ENCODE data around the gene MACC1. TPM values are rescaled to one million over a fixed set of nuclear protein-coding genes. Genes with fewer than 3 reads are reported as not detected.

The MACC1 gene
- total RNA-seq, 3 donors from 2014 or later (not counting 1 experiment from before 2014, with no cell fraction given): 0.09 to 0.45 (median 0.26) TPM

- H3K4me1 Mint-ChIP-seq: no peaks in the 10 kb centered on the region
- WGBS (ENCODE audit: insufficient coverage): 100% methylated on average over 1 of the region's 3 CpGs
- no peak overlapping the region for H3K27ac Mint-ChIP-seq
- H3K4me3 Mint-ChIP-seq: no peak overlapping the region
- peaks cover 0 to 2% of the 10 kb centered on the region in 2 donors for H3K9me3 Mint-ChIP-seq
- no peaks in the 10 kb centered on the region for H3K9me3 ChIP-seq (ENCODE audit: control insufficient read depth, insufficient read depth, low read length)
- ATAC-seq (no peak), DNase-seq (no peak)
- intact Hi-C loops (cut with micrococcal nuclease): no loop called here
- H3K27me3 Mint-ChIP-seq (ENCODE audit: low read depth in 2 of 2): no peaks in the 10 kb centered on the region
- H3K4me1 ChIP-seq (ENCODE audit: control insufficient read depth, insufficient read depth, low read length): no peaks in the 10 kb centered on the region
- no peak for TF ChIP-seq CTCF (IDR thresholded peaks at IDR 0.05)
- H3K36me3 ChIP-seq (ENCODE audit: control insufficient read depth, insufficient read depth, low read length): no peaks in the 10 kb centered on the region
- no peak overlapping the region for H3K4me3 ChIP-seq (ENCODE audit: low read length)
- H3K27me3 ChIP-seq (ENCODE audit: control insufficient read depth, insufficient read depth, low read length): no peaks in the 10 kb centered on the region
- no peaks in the 10 kb centered on the region for H3K36me3 Mint-ChIP-seq
- H3K27ac ChIP-seq (ENCODE audit: low read length): no peak overlapping the region
These were observed 72.4 kb downstream of the MACC1 start for GRCh38 chr7:20144801-20145200.

DNA sequence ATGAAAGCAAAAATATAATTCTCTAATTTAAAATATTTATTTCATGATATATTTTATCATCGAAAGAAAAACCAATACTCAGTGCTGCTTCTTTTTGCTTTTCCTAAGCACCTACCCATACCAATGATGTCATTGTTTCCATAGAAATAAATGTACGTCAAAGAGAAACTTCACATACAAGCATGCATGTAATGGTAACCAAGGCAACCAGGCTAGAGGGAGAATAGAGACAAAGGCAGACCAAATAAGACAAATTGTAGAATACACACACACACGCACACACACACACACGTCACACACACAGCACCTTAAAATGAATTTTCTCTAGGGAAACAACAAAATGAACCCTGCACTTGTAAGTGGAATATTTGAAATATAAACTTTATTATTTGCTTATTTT, 75.5 kb downstream of the MACC1 start:
- no peak for TF ChIP-seq CTCF (IDR thresholded peaks at IDR 0.05)
- 85% methylated on average over 2 of the region's 4 CpGs for WGBS (ENCODE audit: insufficient coverage)
- no peak overlapping the region for H3K4me3 Mint-ChIP-seq
- Histone ChIP-seq H3K27ac (ENCODE audit: low read length) (no peak overlapping the region), H3K4me3 (ENCODE audit: low read length) (no peak overlapping the region), H3K9me3 (ENCODE audit: control insufficient read depth, insufficient read depth, low read length) (no peaks in the 10 kb centered on the region), H3K27me3 (ENCODE audit: control insufficient read depth, insufficient read depth, low read length) (no peaks in the 10 kb centered on the region), H3K36me3 (ENCODE audit: control insufficient read depth, insufficient read depth, low read length) (no peaks in the 10 kb centered on the region), H3K4me1 (ENCODE audit: control insufficient read depth, insufficient read depth, low read length) (no peaks in the 10 kb centered on the region)
- H3K9me3 Mint-ChIP-seq: peaks cover 0 to 2% of the 10 kb centered on the region in 2 donors
- DNase-seq: no peak
- no peaks in the 10 kb centered on the region for H3K4me1 Mint-ChIP-seq
- H3K36me3 Mint-ChIP-seq: no peaks in the 10 kb centered on the region
- H3K27ac Mint-ChIP-seq: no peak overlapping the region
- no peaks in the 10 kb centered on the region for H3K27me3 Mint-ChIP-seq (ENCODE audit: low read depth in 2 of 2)
- no peak for ATAC-seq
- intact Hi-C loops (cut with micrococcal nuclease): no loop called here

DNA sequence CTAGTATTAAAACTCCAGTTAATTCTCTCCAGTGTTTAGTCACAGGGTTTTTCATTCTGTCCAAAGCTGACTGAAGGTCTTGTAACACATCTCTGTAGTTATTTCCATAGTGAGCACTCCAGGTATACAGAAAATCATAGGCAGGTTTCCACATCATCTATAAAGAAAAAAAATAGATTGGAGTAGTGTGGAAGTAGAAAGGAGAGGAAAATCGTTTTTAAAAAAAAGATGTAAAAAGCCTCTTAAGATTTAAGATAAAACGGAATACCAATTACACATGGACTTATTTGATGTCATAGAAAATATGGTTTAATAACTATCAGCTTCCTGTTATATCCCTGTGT, 76.2 kb downstream of the MACC1 start:
- no peak for TF ChIP-seq CTCF (IDR thresholded peaks at IDR 0.05)
- intact Hi-C loops (cut with micrococcal nuclease): no loop called here
- Mint-ChIP-seq H3K4me1 (no peaks in the 10 kb centered on the region), H3K4me3 (no peak overlapping the region), H3K9me3 (peaks cover 0 to 2% of the 10 kb centered on the region in 2 donors), H3K36me3 (no peaks in the 10 kb centered on the region), H3K27ac (no peak overlapping the region), H3K27me3 (ENCODE audit: low read depth in 2 of 2) (no peaks in the 10 kb centered on the region)
- ATAC-seq: no peak
- Histone ChIP-seq H3K27me3 (ENCODE audit: control insufficient read depth, insufficient read depth, low read length) (no peaks in the 10 kb centered on the region), H3K4me1 (ENCODE audit: control insufficient read depth, insufficient read depth, low read length) (no peaks in the 10 kb centered on the region), H3K27ac (ENCODE audit: low read length) (no peak overlapping the region), H3K9me3 (ENCODE audit: control insufficient read depth, insufficient read depth, low read length) (no peaks in the 10 kb centered on the region), H3K36me3 (ENCODE audit: control insufficient read depth, insufficient read depth, low read length) (no peaks in the 10 kb centered on the region), H3K4me3 (ENCODE audit: low read length) (no peak overlapping the region)
- no CpG with 5 or more reads among the region's 2 CpGs for WGBS (ENCODE audit: insufficient coverage)
- no peak for DNase-seq

GRCh38 chr7:20140291-20141001, 76.7 kb downstream of the MACC1 start:
- Histone ChIP-seq H3K4me3 (ENCODE audit: low read length) (no peak overlapping the region), H3K9me3 (ENCODE audit: control insufficient read depth, insufficient read depth, low read length) (no peaks in the 10 kb centered on the region), H3K4me1 (ENCODE audit: control insufficient read depth, insufficient read depth, low read length) (no peaks in the 10 kb centered on the region), H3K27me3 (ENCODE audit: control insufficient read depth, insufficient read depth, low read length) (no peaks in the 10 kb centered on the region), H3K27ac (ENCODE audit: low read length) (no peak overlapping the region), H3K36me3 (ENCODE audit: control insufficient read depth, insufficient read depth, low read length) (no peaks in the 10 kb centered on the region)
- peaks cover 0 to 2% of the 10 kb centered on the region in 2 donors for H3K9me3 Mint-ChIP-seq
- no peaks in the 10 kb centered on the region for H3K36me3 Mint-ChIP-seq
- H3K27me3 Mint-ChIP-seq (ENCODE audit: low read depth in 2 of 2): no peaks in the 10 kb centered on the region
- WGBS (ENCODE audit: insufficient coverage): 84% methylated on average over 4 of the region's 4 CpGs
- ATAC-seq (no peak), DNase-seq (no peak)
- intact Hi-C loops (cut with micrococcal nuclease): no loop called here
- no peak for TF ChIP-seq CTCF (IDR thresholded peaks at IDR 0.05)
- H3K27ac Mint-ChIP-seq: no peak overlapping the region
- no peaks in the 10 kb centered on the region for H3K4me1 Mint-ChIP-seq
- H3K4me3 Mint-ChIP-seq: no peak overlapping the region
